Esophagus muscularis mucosa (tissue), 3 donors: Measurements from ENCODE around the gene PPHLN1.

Source experiments
- CTCF ChIP-seq, 3 experiments: fragments of 200-600 bp in 2 of 3; fragments of 450-650 bp in 1 of 3; sonication (generic) in 2 of 3; IDR thresholded peaks; one replicate each; pipeline ENCODE4 v1.5.1; 2017 to 2019; ENCODE audit warnings: antibody characterized with exemption in 3 of 3, mild to moderate bottlenecking in 2 of 3, moderate library complexity in 1 of 3
- POLR2A ChIP-seq: fragments of 450-650 bp; IDR thresholded peaks from one replicate; pipeline ENCODE4 v1.6.1; 2017; ENCODE audit warnings: antibody characterized with exemption, moderate library complexity, mild to moderate bottlenecking, low read depth

GRCh38 chr12:42370013-42370412 lies 44.0 kb downstream of the PPHLN1 start:
- TF ChIP-seq CTCF (IDR thresholded peaks at IDR 0.05) (no peak), POLR2A (no peak)
